Esophagus muscularis mucosa (tissue), 4 donors: Measurements from ENCODE around the gene SPATS2.

Experiments
- EP300 ChIP-seq: sonication (generic); formaldehyde crosslinking; IDR thresholded peaks from one replicate; pipeline ENCODE4 v1.6.1; 2017; ENCODE audit warnings: antibody characterized with exemption
- POLR2A ChIP-seq: fragments of 450-650 bp; IDR thresholded peaks from one replicate; pipeline ENCODE4 v1.6.1; 2017; ENCODE audit warnings: antibody characterized with exemption, moderate library complexity, mild to moderate bottlenecking, low read depth
- TF ChIP-seq, protein P1 (sequence below), 3 experiments: fragments of 200-600 bp in 2 of 3; fragments of 450-650 bp in 1 of 3; sonication (generic) in 2 of 3; IDR thresholded peaks; one replicate each; pipeline ENCODE4 v1.5.1; 2017 to 2019; ENCODE audit warnings: antibody characterized with exemption in 3 of 3, mild to moderate bottlenecking in 2 of 3, moderate library complexity in 1 of 3

- TF ChIP-seq, protein P1, sequence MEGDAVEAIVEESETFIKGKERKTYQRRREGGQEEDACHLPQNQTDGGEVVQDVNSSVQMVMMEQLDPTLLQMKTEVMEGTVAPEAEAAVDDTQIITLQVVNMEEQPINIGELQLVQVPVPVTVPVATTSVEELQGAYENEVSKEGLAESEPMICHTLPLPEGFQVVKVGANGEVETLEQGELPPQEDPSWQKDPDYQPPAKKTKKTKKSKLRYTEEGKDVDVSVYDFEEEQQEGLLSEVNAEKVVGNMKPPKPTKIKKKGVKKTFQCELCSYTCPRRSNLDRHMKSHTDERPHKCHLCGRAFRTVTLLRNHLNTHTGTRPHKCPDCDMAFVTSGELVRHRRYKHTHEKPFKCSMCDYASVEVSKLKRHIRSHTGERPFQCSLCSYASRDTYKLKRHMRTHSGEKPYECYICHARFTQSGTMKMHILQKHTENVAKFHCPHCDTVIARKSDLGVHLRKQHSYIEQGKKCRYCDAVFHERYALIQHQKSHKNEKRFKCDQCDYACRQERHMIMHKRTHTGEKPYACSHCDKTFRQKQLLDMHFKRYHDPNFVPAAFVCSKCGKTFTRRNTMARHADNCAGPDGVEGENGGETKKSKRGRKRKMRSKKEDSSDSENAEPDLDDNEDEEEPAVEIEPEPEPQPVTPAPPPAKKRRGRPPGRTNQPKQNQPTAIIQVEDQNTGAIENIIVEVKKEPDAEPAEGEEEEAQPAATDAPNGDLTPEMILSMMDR (IDR thresholded peaks at IDR 0.05), result no peak
- TF ChIP-seq POLR2A, result no peak
- TF ChIP-seq EP300, result no peak
These were observed 50.3 kb downstream of the SPATS2 start for GRCh38 chr12:49417558-49417957.
